ENCODE data around the gene SETD6. TPM values are rescaled to one million over a fixed set of nuclear protein-coding genes. Genes with fewer than 3 reads are reported as not detected.

SETD6 gene
- total RNA-seq, 4 donors from 2014 or later = 14.6 to 38.2 (median 19.5) TPM

DNA sequence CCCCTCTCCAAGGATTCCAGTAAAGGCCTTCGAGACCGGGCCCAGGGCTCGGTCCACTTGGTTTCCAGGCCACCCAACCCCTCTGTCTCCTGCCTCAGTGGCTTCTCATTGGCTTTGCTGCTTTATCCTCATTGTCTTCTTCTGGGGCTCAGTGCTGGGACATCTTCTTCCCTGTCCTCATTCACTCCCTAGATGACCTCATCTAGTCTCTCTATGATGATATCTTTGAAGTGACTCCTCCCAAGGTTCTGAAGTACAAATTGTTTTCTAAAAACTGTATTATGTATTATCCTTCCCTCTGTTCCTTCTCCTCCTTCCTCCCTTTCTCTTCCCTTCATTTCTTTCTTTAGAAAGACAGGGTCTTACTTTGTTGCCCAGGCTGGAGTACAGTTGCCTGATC, 42.5 kb upstream of the SETD6 start:
- TF ChIP-seq, protein P1, sequence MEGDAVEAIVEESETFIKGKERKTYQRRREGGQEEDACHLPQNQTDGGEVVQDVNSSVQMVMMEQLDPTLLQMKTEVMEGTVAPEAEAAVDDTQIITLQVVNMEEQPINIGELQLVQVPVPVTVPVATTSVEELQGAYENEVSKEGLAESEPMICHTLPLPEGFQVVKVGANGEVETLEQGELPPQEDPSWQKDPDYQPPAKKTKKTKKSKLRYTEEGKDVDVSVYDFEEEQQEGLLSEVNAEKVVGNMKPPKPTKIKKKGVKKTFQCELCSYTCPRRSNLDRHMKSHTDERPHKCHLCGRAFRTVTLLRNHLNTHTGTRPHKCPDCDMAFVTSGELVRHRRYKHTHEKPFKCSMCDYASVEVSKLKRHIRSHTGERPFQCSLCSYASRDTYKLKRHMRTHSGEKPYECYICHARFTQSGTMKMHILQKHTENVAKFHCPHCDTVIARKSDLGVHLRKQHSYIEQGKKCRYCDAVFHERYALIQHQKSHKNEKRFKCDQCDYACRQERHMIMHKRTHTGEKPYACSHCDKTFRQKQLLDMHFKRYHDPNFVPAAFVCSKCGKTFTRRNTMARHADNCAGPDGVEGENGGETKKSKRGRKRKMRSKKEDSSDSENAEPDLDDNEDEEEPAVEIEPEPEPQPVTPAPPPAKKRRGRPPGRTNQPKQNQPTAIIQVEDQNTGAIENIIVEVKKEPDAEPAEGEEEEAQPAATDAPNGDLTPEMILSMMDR (IDR thresholded peaks at IDR 0.05; ENCODE audit: low read depth) = no peak

DNA sequence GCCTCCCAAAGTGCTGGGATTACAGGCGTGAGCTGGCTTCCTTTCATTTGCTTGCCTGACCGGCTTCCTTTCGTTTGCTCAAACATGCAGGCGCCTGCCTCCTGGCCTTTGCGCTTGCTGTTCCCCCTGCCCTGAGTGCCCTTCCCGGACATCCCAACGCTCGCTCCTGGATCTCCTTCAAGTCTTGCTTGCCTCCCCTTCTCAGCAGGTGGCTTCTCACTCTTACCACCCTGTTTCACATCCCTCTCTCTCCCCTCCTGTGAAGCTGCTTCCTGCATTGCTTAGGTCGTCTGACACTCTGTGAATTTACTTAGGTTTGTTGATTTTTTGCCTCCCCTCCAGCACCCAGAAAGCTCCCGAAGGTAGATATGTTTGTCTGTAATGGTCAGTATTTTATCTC, 41.0 kb upstream of the SETD6 start:
- TF ChIP-seq, protein P1 (IDR thresholded peaks at IDR 0.05; ENCODE audit: low read depth) = no peak

DNA sequence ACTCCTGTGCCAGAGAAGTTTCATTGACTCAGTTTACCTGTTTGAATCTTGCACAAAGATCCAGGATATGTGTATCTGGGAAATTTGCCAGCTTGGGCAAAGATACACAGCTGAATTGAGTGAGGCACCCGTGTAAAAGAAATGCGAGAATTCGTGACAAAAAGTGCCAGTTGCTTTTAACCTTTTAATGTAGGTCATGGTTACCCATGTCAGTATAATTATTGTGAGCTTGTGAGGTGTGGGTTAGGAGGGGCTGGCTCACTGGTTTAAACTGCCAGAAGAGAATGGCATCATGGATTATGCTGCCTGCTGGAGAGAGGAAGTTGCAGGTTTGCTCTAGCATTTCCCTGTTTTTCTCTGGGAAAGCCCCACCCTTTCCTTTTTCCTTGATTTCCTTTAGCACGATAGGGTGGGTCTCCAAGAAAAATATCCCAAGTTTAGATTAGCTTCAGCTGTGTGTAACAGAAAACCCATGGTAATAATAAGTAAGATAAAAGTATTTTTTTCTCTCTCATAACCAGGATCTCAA, 40.2 kb upstream of the SETD6 start:
- TF ChIP-seq, protein P1 (IDR thresholded peaks at IDR 0.05; ENCODE audit: low read depth) = no peak

DNA sequence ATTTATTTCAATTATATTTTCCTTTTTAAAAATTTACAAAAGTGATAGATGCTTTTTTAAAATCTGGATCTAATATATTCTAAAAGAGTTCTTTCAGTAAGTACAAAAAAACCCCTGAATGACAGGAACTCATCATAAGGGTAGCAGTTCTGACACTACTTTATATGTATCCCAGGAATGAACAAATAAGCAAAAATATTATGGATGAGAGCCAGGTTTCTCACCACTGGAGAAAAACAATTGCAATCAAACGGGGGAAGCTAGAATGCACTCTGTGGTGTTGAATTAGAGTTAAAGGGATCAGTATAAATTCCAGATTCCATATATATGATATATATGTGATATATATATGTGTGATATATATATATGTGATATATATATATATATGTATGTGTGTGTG, 38.5 kb upstream of the SETD6 start:
- TF ChIP-seq, protein P1 (IDR thresholded peaks at IDR 0.05; ENCODE audit: low read depth) = no peak

DNA sequence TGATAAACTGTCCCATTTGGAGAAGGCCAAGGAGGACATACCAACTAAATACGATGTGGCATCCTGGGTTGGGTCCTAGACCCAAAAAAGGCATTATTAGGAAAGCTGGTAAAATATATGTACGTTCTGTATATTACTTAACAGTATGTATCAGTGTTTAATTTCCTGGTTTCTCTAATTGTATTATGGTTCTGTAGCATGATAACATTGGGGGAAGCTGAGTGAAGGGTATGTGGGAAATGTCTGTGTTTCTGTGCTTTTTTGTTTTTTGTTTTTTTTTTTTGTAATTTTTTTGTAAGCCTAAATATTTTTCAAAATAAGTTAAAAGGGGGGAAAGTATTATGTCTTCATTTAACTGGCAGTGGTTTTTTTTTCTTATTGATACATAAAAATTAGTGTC, 36.9 kb upstream of the SETD6 start:
- TF ChIP-seq, protein P1 (IDR thresholded peaks at IDR 0.05; ENCODE audit: low read depth) = no peak

DNA sequence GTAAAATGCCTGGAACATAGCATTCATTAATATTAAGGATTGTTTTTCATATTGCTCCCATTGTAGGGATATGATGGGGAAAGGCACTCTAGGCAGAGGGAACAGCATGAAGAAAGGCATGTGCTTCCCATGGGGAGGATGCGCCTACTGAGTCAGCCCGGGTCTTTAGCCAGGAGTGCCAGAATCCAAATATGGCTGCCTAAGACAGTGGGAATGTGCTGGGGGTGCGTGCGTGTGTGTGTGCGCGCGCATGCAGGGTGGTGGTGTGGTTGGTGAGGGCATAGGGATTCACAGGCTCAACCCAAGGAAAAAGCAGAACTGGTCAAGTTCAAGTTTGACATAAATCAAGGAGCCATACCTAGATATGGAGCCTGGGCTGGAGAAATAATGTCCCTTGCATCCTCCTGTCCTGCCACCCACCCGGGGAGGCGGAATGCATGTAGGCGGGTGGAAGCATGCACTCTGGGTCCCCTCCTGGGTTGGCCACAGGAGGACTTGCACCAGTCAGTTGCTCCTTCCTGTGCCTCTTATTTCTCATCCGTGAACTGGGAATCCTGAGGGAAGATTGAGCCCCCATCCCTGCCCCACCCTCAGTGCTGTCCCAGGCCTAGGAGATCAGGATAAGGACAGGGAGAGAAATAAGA, 34.0 kb upstream of the SETD6 start:
- TF ChIP-seq, protein P1 (IDR thresholded peaks at IDR 0.05; ENCODE audit: low read depth) = no peak

DNA sequence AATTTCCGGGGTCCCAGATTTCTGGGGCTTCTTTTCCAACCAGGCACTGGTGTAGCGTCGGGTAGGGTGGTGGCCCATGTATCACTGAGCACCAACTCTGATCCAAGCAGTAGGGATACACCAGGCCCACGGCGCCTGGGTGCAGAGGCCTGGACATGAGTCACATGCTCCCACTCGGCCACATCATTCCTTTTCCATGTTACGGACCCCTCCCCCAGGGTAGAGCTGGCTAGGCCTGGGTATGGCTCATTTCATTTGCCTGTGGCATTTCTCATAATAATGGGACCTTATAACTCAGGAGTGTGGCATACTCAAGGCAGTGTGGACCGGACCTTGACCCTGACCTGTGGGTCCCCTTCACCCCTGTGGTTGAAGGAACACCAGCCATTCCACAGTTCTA, 33.4 kb upstream of the SETD6 start:
- TF ChIP-seq, protein P1 (IDR thresholded peaks at IDR 0.05; ENCODE audit: low read depth) = no peak

Measured in subcutaneous adipose tissue (tissue), 4 donors.